GM18867 (cell line): ENCODE data around the gene MLPH.
A peak's percentile ranks its signal among the peaks of the same experiment; 100 is the strongest.
"Not testable (repeated sequence)": the region's sequence is repeated elsewhere in the genome, so short reads cannot be mapped to it uniquely, and the experiment has no call there.

Source experiments
- ATAC-seq: cut with Tn5 transposase; IDR thresholded peaks from one replicate; pipeline ENCODE4 v1.9.1; 2021; ENCODE audit warnings: mild to moderate bottlenecking, moderate library complexity; ENCODE audit not compliant: unreplicated experiment

The MLPH gene

GRCh38 chr2:237456200-237456843, 30.7 kb upstream of the MLPH start:
- no peak for ATAC-seq

- no peak for ATAC-seq
These were observed 29.6 kb upstream of the MLPH start for GRCh38 chr2:237457388-237457941.

- ATAC-seq = no peak
These were observed 28.5 kb upstream of the MLPH start for GRCh38 chr2:237458519-237458918.

GRCh38 chr2:237459226-237459625, 27.8 kb upstream of the MLPH start:
- ATAC-seq = no peak

GRCh38 chr2:237459741-237460174, 27.3 kb upstream of the MLPH start:
- no peak for ATAC-seq

- no peak for ATAC-seq
These were observed 22.2 kb upstream of the MLPH start for GRCh38 chr2:237464757-237465391.

GRCh38 chr2:237465515-237466148, 21.4 kb upstream of the MLPH start:
- no peak for ATAC-seq

GRCh38 chr2:237466211-237466610, 20.8 kb upstream of the MLPH start:
- ATAC-seq = no peak

- ATAC-seq = no peak
These were observed 19.4 kb upstream of the MLPH start for GRCh38 chr2:237467447-237468179.

- ATAC-seq = not testable (repeated sequence)
These were observed 17.6 kb upstream of the MLPH start for GRCh38 chr2:237469410-237469809.

GRCh38 chr2:237469849-237470248, 17.2 kb upstream of the MLPH start:
- no peak for ATAC-seq

GRCh38 chr2:237470914-237471313, 16.1 kb upstream of the MLPH start:
- ATAC-seq = no peak

- ATAC-seq = no peak
These were observed 15.4 kb upstream of the MLPH start for GRCh38 chr2:237471438-237472186.

GRCh38 chr2:237472187-237472712, 14.8 kb upstream of the MLPH start:
- no peak for ATAC-seq

GRCh38 chr2:237472909-237473877, 13.9 kb upstream of the MLPH start:
- ATAC-seq = no peak

- no peak for ATAC-seq
These were observed 13.1 kb upstream of the MLPH start for GRCh38 chr2:237473878-237474441.

- ATAC-seq = no peak
These were observed 12.6 kb upstream of the MLPH start for GRCh38 chr2:237474442-237474911.

GRCh38 chr2:237474931-237475703, 11.9 kb upstream of the MLPH start:
- ATAC-seq = peak; percentile 83
